GM18498 (cell line): Measurements from ENCODE around the gene BLVRA.
A peak's percentile ranks its signal among the peaks of the same experiment; 100 is the strongest.
"Not testable (repeated sequence)": the region's sequence is repeated elsewhere in the genome, so short reads cannot be mapped to it uniquely, and the experiment has no call there.

ENCODE experiments used
- ATAC-seq: cut with Tn5 transposase; IDR thresholded peaks from one replicate; pipeline ENCODE4 v1.9.1; 2021; ENCODE audit warnings: mild to moderate bottlenecking, moderate library complexity; ENCODE audit not compliant: unreplicated experiment

Gene BLVRA, protein sequence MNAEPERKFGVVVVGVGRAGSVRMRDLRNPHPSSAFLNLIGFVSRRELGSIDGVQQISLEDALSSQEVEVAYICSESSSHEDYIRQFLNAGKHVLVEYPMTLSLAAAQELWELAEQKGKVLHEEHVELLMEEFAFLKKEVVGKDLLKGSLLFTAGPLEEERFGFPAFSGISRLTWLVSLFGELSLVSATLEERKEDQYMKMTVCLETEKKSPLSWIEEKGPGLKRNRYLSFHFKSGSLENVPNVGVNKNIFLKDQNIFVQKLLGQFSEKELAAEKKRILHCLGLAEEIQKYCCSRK

DNA sequence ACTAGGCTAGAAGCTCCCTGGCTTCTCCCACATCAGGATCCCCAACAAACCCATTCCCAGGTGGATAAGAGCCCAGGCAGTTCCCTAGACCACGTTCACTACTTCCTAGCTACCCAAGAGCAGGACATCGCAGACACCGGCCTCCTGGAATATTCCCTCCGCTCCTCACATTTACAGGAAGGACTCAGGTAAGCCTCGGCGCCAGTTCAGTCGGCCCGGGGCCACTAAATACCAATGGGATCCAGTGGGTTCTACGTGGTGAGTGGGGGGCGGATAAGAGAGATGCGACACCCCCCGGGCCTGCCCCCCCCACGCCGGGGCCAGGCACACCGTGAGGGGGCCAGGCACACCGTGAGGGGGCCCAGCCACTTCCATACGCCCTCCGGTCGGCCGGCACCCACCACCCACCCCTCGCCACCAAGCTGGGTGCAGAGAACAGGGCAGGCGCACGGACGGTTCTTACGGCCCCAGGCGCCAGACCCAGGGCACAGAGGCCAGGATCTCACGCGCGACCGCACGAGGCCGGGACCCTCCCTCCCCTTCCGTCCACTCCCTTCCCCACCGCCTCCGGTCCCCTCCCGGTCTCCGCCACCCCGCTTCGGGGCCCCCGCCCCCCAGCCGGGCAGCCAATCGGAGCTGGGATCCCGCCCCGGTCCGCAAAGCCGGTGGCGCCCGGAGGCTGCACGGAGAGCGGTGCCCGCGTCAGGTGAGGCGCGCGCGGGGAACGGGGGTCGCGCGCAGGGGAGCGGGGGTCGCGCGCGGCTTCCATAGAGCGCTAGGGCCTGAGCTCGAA is at the start of gene BLVRA:
Gene BLVRA (plus strand): TSS at position 652 of the 793 bp plus-strand sequence. CDS start 12,479 bp downstream, outside the sequence.
- ATAC-seq, result peak; percentile 83

DNA sequence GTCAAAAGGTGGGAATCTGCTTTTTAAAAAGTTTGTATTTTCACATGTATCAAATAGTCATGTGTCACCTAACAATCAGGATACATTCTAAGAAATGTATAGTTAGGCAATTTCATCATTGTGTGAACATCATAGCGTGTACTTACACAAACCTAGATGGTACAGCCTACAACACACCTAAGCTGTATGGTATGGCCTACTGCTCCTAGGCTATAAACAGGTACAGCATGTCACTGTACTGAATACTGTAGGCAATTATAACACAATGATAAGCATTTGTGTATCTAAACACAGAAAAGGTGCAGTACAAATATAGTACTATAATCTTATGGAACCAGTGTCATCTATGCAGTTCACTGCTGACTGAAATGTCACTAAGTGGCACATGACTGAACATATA is 47.0 kb upstream of the BLVRA start:
- ATAC-seq, result no peak

DNA sequence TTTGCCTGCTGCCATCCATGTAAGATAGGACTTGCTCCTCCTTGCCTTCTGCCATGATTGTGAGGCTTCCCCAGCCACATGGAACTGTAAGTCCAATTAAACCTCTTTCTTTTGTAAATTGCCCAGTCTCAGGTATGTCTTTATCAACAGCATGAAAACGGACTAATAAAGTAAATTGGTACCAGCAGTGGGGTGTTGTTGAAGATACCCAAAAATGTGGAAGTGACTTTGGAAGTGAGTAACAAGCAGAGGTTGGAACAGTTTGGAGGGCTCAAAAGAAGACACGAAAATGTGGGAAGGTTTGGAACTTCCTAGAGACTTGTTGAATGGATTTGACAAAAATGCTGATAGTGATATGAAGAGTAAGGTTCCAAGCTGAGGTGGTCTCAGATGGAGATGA is 42.5 kb upstream of the BLVRA start:
- ATAC-seq, result not testable (repeated sequence)

DNA sequence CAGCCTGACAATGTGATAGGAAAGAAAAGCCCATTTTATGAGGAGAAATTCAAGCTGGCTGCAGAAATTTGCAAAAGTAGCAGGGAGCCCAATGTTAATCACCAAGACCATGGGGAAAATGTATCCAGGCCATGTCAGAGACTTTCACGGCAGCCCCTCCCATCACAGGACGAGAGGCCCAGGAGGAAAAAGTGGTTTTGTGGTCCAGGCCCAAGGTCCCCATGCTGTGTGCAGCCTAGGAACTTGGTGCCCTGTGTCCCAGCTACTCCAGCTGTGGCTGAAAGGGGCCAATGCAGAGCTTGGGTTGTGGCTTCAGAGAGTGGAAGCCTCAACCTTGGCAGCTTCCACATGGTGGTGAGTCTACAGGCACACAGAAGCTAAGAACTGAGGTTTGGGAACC is 41.9 kb upstream of the BLVRA start:
- ATAC-seq, result no peak

DNA sequence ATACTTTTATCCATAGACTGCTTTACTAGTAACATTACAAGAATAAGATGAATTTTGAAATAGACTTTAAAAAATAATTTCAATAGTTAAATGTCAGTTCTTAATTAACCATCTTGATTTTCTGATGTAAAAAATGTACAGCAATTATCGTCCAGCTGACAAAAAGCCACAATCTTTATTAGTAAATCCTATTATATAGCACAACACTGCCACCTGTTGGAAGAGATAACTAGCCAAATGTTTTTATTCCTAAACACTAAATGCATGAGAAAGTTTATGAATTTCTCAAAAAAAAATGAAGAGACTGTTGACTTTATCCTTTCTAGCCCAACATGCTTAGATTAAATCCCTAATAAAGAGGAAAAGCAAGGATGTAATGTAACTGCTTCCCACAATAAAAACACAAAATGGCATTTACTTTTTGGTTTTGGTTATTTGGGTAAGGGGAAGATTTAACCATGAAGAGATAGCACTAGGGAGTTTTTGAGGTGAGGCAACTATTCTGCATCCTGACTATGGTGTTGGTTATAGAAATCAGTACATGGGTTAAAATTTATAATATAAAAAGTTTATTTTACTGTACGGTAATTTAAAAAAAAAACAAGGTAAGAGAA is 37.2 kb upstream of the BLVRA start:
- ATAC-seq, result no peak

DNA sequence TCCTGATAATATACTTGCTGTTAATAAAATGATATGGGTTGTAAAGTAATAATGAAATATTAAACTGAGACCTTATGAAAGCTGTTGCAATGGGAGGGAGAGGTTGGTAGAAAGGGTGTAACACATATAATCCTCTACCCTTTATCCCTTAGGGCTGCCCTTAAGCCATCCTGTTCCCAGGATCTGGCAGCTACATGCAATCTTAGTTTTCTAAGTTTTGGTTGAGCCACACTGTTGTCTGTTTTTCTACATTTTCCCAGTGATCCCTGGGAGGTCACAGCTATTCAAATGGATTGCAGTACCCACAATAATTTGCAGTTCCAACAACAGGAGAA is 35.5 kb upstream of the BLVRA start:
- no peak for ATAC-seq

DNA sequence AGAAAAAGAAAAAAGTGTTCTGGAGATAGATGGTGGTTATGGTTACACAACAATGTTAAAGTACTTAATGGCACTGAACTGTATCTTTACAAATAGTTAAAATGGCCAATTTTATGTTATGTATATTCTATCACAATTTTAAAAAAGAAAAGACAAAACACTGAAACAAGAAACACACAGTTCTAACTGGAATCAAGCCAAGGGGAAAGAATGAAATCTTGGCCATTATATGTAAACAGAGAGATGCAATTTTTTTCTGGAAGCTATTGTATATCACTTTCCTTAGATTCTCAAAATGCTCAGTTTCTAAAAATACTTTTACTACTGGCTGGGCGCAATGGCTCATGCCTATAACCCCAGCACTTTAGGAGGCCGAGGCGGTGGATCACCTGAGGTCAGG is 33.2 kb upstream of the BLVRA start:
- no peak for ATAC-seq

DNA sequence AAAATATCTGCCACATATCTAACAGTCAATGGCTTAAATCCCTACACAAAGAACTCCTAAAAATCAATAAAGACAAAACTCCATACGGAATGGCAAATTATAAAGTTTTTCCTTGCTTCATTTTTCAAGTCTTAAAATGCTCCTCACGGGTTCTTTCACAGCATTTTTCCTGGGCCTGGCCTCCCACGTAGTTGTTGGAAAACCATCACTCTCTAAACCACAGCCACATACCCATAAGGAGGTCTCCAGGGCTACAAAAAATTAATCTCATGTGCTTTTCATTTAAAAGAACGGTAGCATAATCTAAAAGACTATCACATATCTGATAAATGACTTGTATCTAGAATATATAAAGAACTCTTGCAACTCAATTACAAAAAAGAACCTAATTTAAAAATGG is 32.0 kb upstream of the BLVRA start:
- no peak for ATAC-seq

DNA sequence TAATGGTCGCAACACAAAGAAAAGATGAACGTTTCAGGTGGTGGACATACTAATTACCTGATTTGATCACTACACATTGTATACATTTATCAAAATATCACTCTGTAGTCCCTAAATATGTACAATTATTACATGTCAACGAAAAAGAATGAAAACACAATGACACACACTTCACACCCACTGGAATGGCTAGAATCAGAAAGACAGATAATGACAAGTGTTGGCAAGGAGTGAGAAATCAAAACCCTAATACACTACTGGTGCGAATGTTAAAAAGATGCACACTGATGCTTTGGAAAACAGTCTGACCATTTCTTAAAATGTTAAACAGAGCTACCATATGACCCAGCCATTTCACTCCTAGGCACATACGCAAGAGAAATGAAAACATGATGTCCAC is 31.5 kb upstream of the BLVRA start:
- ATAC-seq, result no peak

DNA sequence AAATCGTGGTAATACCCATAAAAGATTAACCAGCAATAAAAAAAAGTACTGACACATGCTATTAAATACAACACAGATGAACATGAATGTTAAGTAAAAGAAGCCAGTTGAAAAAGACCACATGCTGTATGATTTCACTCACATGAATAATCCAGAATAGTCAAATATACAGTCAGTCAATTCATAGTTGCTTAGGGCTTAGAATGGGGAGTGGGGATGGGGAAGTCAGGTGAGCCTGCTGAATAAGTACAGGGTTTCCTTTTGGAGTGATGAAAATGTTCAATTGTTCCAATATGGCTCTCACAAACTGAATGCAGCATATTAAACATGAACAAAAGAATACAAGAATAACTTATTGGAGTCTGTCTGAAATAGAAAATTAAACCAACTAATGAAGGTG is 31.0 kb upstream of the BLVRA start:
- no peak for ATAC-seq

DNA sequence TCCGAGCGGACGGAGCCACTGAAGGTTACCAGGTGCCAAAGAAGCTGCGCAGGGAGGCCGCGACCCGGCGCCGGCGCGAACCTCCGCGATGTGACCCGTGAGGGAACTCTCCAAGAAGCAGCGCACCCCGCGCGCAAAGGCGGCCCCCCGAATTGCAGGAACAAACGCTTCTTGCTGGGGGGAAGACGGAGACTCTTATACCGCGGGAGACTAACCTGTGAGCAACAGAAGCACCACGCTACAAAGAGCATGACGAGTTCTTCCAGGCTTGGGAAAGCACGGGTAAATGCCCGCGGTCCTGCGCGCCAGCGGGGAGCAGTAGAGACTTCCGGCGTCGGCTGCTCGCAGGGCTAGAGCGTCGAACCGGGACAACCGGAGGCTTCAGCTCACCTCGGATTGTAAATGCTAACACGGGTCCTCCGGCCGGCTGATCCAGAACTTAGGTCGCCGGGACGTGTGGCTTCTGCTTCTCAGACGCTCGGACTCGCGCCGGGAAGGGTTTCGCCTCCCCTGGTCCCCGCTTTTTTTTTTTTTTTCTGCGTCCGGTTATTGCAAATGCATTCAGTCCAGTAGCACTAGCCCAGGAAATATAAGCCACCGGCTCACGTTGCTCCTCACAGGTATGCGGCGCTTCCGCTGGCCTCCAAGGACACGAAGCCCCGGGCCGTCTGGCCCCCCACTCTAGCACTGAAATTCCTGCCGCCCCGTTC is 29.1 kb upstream of the BLVRA start, which contains the start of gene COA1:
Gene COA1 (minus strand): TSS at position 310 of the 710 bp plus-strand sequence. CDS start 80,909 bp downstream, outside the sequence.
- ATAC-seq, result peak; percentile 92

DNA sequence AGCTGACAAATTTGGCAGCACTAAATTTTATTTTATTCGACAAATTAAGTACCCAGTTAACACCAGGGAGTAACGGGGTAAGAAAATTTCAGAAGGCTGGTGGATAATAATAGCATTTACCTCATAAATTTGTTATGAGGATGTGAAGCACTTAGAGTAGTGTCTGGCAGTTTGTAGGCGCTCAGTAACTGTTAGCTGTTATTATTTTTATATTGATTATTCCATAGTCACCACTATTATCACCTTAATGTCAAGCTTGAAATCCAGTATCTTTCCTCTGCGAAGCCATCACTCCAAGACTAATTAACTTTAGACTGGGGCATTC is 28.6 kb upstream of the BLVRA start:
- peak; percentile 17 for ATAC-seq

DNA sequence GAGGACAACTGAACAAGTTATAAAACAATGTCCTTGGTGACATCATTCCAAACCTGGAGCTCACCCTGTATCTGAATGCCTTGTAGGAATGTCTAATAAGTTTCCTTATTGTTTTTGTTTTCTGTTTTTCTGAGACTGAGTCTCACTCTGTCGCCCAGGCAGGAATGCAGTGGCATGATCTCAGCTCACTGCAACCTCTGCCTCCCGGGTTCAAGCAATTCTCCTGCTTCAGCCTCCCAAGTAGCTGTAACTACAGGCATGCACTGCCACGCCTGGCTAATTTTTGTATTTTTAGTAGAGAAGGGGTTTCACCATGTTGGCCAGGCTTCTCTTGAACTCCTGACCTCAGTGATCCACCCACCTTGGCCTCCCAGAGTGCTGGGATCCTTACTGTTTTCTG is 27.0 kb upstream of the BLVRA start:
- not testable (repeated sequence) for ATAC-seq

DNA sequence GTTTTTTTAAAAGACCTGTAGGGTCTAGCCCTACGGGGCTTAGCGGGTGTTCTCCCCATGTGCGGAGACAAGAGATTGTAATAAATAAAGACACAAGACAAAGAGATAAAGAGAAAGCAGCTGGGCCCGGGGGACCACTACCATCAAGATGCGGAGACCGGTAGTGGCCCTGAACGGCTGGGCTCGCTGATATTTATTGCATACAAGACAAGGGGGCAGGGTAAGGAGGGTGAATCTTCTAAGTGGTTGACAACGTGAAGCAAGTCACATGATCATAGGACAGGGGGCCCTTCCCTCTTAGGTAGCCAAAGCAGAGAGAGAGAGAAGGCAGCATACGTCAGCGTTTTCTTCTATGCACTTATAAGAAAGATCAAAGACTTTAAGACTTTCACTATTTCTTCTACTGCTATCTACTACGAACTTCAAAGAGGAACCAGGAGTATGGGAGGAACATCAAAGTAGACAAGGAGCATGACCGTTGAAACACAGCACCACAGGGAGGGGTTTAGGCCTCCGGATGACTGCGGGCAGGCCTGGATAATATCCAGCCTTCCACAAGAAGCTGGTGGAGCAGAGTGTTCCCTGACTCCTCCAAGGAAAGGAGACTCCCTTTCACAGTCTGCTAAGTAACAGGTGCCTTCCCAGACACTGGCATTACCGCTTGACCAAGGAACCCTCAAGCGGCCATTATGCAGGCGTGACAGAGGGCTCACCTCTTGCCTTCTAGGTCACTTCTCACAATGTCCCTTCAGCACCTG is 23.7 kb upstream of the BLVRA start:
- ATAC-seq, result not testable (repeated sequence)

DNA sequence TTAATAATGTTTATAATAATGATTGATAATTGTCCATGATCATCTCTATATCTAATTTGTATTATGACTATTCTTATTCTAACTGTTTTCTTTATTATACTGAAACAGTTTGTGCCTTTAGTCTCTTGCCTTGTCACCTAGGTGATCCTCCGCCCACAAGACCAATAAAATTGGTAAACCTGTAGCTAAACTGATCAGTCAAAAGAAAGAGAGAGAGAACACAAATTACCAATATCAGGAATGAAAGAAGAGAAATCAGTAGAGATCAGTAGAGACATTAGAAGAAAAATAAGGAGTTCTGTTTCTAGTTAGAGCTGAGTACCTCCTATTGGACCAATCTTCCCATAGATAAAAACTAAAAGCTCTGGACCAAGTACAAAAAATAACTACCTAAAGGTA is 23.1 kb upstream of the BLVRA start:
- peak; percentile 32 for ATAC-seq

DNA sequence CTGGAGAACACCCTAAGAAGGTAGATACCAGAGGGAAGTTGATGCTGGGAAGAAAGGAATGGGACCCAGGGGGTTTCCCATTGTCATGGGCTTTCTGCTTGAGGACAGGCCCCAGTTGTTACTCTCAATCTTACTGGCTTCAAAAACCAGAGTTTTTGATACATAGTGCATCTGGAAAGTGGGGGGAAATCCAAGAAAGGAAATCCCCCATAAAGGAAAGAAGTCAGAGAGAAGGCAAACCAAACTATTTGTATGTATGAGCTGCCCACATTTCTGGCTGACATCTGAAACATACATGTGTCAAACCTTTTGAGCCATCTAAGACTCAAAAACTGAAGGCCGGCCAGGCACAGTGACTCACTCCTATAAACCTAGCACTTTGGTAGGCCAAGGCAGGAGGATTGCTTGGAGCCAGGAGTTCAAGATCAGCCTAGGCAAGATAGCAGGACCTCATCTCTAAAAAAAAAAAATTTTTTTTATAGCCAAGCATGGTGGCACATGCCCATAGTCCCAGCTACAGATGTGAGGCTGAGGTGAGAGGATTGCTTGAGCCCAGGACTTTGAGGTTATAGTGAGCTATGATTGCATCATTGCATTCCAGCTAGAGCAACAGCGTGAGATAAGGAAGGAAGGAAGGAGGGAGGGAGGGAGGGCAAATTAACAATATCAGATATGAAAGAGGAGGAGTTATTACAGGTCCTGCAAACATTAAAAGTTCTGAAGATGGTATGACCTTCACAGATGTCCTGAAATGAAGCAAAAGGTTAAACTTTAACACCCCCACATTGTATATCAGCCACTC is 22.5 kb upstream of the BLVRA start:
- peak; percentile 69 for ATAC-seq

DNA sequence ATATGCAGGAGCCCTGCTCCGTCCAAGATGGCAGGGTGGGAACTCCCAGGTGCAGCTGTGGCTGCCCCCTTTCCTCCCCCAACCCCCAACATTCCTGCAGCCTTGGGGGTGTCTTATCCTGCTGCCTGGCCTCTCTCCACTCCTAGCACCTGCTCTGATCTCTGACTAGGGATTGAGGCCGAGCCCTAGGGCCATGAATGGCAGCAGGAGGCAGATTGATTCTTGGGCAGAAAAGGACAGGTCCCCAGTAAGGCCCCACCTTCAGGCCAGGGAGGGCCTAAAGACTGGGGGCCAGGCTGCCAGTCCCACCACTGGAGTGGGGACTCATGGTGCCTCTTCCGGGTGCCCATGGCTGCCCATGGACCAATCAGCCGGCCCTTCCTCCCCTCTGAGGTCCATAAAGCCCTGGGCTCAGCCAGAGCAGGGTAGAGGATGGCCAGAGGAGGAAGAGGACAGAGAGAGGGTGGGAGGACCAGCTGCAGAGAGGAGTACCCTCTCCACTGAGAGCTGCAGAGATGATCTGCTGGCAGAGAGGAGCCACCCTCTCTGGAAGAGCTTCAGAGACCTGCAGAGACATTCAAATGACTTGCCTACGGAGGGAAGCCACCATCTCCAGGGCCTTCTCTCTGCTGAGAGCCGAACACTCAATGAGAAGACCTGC is 20.9 kb upstream of the BLVRA start:
- ATAC-seq, result no peak

DNA sequence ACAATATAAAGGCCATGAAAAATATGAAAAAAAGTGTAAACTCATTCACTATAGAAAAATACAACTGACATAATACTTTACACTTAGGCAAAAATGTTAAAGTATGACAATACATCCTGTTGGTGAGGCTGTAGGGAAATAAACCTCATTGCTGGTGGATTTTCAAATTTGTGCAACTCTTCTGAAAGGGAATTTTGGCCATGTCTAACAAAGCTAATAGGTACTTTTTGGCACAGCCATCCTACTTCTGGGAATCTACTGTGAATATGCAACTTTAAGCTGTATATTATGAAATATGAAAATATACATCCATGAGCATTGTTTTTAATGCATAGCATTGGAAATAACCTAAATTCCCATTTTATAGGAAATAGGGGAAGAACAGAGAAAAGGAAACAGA is 15.8 kb upstream of the BLVRA start:
- no peak for ATAC-seq

DNA sequence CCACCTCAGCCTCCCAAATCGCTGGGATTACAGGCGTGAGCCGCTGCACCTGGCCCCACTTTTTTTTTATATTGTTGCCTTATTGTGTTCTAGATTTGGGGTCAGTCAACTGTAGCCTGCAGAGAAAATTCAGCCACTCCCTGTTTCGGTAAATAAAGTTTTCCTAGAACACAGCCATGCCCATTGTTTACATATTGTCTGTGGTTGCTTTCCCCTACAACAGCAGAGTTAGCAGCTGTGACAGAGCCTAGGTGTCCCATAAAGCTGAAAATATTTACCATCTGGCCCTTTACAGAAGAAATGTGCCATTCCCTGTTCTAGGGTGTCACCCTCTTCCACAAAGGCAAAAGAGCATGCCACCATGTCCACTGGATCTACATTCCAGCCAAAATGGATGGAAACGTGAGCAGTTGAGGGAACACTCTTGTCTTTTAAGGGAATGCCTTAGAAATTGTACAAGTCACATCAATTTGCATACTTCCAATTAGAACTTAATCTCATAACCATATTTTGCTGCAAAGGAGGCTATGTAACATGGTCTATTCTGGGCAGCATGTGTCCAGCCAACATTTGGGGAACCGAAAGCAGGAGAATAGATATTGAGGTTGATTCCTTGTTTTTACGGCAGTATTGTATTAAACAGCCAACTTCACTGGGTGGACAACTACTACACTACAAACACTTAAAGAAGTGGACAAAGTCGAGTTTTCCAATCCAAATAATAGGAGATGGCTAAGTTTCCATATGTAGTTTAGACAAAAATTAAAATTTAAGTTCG is 11.0 kb upstream of the BLVRA start:
- ATAC-seq, result no peak
